ENCODE data around the gene DAAM1. TPM values are rescaled to one million over a fixed set of nuclear protein-coding genes. Genes with fewer than 3 reads are reported as not detected.

The DAAM1 gene
- total RNA-seq, 1 donor: 18.5 TPM

DNA sequence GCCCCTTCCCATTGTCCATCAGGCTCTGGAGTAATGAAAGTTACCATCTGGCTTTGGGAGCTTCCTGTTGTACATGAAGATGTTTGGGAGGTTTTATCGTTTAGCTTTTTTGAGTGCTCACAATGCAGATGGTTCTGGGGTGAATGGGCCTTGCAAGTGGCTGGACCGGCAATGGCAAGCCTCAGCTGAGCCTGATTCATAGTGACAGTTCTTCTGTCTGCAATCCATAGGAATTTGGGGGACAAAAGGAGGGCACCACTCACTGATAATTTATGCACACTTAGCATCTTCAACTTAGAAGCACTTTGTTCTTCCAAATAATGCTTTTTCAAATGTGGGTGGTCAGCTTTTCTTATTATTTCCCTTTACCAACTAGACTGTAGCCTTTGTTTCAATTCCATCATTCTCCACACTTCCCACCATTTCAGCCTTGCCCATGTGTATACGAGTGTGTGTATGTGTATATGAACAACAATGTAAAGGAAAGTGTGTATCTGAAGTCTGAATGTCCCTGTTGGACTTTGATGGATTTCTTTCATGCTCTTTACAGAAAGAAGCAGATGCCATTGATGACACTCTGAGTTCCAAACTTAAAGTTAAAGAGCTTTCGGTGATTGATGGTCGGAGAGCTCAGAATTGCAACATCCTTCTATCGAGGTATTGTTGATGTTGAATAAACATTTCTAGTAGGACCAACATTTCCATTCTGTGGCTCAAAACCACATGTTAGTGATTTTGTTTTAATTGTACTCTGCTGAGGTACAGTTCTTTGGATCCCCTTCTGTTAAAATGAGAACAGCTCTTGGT is 151.3 kb downstream of the DAAM1 start:
- TF ChIP-seq, protein P1, sequence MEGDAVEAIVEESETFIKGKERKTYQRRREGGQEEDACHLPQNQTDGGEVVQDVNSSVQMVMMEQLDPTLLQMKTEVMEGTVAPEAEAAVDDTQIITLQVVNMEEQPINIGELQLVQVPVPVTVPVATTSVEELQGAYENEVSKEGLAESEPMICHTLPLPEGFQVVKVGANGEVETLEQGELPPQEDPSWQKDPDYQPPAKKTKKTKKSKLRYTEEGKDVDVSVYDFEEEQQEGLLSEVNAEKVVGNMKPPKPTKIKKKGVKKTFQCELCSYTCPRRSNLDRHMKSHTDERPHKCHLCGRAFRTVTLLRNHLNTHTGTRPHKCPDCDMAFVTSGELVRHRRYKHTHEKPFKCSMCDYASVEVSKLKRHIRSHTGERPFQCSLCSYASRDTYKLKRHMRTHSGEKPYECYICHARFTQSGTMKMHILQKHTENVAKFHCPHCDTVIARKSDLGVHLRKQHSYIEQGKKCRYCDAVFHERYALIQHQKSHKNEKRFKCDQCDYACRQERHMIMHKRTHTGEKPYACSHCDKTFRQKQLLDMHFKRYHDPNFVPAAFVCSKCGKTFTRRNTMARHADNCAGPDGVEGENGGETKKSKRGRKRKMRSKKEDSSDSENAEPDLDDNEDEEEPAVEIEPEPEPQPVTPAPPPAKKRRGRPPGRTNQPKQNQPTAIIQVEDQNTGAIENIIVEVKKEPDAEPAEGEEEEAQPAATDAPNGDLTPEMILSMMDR (IDR thresholded peaks at IDR 0.05; ENCODE audit: insufficient read depth, low read length): no peak
- DNase-seq (ENCODE audit: low read depth): no peak
- no peak overlapping the region for H3K4me3 ChIP-seq (ENCODE audit: low read depth, low read length)

DNA sequence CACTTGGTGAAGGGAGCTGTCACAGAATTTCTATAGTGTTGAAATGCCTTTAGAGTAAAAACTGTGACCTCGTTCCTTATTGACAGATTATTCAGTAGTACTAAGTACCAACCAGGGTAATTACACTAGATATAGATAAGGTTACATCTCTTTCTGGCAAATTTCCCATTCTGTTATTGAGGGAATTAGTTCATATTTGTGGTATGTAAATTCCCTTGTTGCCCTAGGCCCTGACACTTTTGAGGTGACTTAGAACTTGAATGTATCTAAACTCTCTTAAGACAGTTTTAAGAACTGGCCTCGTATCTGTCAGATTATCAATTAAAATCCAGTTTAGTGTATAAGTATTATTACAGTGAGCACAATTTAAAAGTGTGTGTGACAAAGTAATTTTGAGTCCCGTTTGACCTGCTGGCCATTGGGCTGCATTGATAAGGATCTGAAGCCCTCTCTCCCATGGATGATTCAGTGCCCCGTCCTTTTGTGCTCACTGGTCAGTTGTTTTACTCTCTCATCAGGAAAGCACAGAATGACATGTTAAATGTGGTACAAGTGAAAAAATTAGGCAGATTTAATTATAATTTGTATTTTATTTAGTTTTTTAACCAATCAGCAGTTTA is 153.5 kb downstream of the DAAM1 start:
- no peak overlapping the region for H3K4me3 ChIP-seq (ENCODE audit: low read depth, low read length)
- TF ChIP-seq, protein P1 (IDR thresholded peaks at IDR 0.05; ENCODE audit: insufficient read depth, low read length): no peak
- no peak for DNase-seq (ENCODE audit: low read depth)

DNA sequence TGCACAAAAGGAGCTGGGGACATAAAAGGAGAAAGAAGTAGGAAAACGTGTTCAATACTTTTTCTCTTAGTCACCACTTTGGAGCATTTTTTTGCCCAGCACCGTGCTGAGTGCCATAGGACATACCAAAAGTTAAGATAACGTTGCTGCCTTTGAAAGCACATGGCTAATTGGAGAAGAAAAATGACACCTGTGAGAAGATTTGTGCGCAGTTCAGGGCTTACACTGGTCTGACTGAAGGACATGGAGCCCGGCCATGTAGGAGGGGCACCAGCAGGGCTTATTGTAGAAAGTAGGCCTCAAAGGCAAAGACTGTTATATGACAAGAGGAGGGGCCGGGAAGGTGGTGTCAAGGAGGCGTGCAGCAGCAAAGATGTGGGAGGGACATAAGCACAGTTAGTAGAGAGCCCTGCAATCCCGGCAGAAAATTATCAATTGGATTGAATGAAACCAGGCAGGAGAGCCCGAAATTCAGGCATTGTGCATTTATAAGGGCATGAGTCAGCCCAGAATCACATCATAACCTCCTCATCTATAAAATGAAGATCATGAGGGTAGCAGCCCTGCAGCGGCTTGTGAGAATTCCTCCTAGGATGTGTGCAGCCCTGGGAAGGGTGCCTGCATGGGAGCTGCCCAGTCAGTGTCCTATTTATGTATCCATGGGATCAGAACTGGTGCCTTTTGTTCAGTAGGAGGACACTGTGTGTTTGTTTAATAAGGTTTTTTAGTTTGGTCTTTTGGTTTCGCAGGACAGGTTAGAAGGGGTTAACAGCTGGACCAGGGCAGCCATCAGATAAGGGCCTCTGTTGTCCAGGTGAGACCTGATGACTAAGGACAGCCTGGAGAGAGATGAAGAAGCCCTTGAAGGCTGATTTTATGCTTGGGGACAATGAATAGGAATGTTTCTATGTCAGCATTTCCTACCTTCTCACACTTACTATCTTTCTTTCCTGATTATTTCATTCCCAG is 154.3 kb downstream of the DAAM1 start:
- TF ChIP-seq, protein P1 (IDR thresholded peaks at IDR 0.05; ENCODE audit: insufficient read depth, low read length): no peak
- no peak for DNase-seq (ENCODE audit: low read depth)
- H3K4me3 ChIP-seq (ENCODE audit: low read depth, low read length): no peak overlapping the region

DNA sequence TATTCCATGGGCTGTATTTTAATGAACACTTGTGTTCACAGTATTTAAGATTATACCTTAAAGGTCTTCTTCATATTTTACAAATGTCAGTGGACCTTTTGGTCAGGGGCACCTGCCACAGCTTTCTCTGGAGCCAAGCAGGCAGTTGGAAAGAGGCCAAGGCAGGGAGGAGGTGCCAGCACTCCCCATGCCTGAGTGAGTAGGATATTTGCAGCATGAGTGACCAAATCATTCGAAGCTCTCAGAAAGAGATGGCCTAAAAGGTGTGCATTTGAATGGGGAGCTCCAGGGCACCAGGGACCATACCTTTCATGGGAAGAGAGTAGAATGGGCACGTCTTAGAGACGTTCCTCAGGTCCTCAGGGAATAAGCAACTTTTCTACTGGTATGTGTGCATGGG is 155.1 kb downstream of the DAAM1 start:
- DNase-seq (ENCODE audit: low read depth): no peak
- TF ChIP-seq, protein P1 (IDR thresholded peaks at IDR 0.05; ENCODE audit: insufficient read depth, low read length): no peak
- no peak overlapping the region for H3K4me3 ChIP-seq (ENCODE audit: low read depth, low read length)

DNA sequence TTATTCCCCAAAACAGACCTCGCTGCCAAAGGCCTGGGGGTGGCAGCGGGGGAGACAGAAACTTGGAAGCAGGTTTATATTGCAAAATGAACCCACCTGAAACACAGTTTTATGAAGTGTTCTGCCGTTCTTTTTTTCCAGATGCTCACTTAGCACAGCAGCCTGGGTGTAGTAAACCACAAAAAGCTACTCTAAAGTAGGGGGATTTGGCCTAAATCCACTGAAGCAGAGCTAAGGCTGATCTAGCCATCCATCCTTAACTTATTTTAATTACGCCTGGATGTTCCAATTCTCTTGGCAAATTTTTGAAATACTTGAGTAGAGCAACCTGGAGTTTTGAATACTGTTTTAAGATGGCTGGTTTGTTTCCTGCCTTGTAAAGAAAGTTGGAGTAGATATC is 155.5 kb downstream of the DAAM1 start:
- no peak for DNase-seq (ENCODE audit: low read depth)
- no peak overlapping the region for H3K4me3 ChIP-seq (ENCODE audit: low read depth, low read length)
- TF ChIP-seq, protein P1 (IDR thresholded peaks at IDR 0.05; ENCODE audit: insufficient read depth, low read length): no peak

DNA sequence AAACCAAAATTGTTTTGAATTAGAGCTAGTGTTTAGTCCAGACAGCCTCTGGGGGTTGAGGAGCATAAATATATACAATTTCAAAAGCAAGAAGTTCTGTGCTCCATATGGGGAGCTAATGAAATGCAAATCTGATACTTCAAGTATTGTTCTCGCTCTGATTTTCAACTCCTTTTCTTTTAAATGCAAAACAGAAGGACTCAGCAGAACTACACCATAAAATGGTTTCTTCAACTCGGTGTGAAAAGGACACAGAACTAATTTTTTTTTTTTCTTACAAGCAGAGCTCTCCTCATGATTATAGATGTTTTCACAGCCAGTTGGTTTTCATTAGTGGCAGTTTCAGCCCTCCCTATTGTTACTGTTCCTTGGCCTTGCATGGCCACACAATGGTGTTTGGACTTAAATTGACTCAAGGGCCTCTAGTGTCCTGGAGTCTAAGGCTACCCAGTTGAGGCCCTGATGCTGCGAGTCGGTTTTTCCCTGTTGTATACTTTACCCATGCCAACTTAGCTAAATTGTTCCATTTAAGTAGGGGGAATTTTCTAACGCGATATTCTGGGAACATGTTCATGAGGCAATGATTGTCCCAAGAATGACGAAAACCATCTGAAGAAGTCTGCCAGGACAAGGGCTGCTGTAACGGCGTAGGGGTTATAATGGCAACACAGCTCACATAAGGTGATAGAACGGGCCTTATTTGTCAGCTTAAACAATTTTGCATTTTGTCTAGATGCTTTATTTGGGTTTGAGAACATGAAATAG is 156.4 kb downstream of the DAAM1 start:
- DNase-seq (ENCODE audit: low read depth): no peak
- TF ChIP-seq, protein P1 (IDR thresholded peaks at IDR 0.05; ENCODE audit: insufficient read depth, low read length): no peak

More for the DNA sequence above, 156.4 kb downstream of the DAAM1 start:
- H3K4me3 ChIP-seq (ENCODE audit: low read depth, low read length): no peak overlapping the region

Data from fibroblast of the aortic adventitia (primary cell).